ENCODE data around the gene SRP14.
A peak's percentile ranks its signal among the peaks of the same experiment; 100 is the strongest.
"Not testable (repeated sequence)": the region's sequence is repeated elsewhere in the genome, so short reads cannot be mapped to it uniquely, and the experiment has no call there.

SRP14 gene

DNA sequence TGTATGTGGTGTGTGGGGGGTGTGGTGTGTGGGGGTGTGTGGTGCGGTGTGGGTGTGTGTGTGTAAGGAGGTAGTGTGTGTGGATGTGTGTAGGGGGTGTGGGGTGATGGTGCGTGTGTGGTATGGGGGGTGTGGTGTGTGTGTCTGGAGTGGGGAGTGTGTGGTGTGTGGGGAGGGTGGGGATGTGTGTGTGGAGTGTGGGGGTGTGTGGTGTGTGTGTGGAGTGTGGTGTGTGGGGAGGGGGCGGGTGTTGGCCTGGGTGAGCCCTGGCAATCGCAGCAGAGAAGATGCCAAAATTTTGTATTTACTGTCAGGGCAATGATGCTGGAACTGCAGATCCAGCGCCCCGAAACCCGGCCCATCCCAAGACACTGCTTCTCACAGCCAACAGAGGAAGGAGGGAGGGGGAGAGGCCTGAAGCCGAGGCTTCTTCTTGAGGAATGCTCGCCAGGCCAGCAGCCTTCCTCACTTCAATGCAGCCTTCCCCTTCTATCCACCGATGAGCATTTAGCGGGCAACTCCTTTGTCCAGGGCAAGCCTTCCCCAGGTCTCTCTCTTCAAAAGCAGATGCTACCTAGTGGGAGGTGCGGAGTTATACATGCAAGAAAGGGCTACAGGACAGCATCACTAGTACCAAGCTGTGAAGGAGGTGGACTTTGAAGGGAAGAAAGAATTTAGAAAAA is 11.9 kb upstream of the SRP14 start:
- DNase-seq (ENCODE audit: low read depth in 2 of 2) = no peak

DNA sequence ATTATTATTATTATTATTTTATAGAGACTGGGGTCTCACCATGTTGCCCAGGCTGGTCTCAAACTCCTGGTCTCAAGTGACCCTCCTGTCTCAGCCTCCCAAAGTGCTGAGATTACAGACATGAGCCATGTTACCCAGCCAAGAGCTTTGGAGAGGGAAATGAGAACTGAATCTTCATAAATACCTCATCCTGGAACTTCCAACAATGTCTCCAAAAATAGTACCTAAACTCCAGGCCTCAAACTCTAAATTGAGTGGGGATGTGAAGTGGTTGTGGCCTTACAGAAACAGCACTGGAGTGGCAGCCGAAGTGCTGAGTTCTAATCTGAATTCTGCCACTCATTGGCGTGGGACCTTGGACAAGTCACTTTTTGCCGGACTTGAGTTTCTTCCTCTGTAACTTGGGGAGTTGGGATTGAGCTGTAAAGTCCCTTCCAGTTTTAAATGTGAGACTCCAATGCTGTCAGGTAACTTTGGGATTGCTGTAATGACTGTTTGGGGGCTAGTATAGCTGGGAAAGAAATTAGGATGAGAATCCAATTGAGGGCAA is 10.0 kb upstream of the SRP14 start:
- DNase-seq (ENCODE audit: low read depth in 2 of 2) = no peak

DNA sequence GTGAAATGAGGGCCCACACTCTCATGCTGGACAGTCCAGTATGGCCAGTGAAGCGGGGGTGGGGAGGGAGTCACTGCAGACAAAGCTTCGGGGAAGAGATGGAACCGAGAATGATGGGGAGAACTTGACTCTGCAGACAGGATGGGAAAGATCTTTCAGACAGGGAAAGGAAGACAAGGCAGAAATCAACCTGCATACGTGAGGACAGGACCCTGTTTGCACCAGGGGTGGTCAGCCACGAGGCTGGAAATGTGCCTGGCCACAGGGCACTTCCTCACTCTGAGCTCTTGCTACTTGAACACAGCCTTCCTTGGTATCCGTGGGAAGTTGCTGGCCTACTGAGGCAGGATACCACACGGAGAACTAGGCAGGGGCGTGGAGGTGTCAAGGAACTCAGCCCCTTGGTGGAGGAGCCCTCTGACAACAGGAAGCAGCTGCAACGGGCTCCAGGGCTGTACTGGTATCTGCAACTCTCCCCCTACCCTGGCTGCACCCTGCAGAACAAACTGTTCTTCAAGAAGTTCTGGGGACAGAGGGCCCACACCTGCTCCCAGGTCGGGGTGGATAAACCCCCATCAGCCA is 9.3 kb upstream of the SRP14 start:
- DNase-seq (ENCODE audit: low read depth in 2 of 2) = no peak

DNA sequence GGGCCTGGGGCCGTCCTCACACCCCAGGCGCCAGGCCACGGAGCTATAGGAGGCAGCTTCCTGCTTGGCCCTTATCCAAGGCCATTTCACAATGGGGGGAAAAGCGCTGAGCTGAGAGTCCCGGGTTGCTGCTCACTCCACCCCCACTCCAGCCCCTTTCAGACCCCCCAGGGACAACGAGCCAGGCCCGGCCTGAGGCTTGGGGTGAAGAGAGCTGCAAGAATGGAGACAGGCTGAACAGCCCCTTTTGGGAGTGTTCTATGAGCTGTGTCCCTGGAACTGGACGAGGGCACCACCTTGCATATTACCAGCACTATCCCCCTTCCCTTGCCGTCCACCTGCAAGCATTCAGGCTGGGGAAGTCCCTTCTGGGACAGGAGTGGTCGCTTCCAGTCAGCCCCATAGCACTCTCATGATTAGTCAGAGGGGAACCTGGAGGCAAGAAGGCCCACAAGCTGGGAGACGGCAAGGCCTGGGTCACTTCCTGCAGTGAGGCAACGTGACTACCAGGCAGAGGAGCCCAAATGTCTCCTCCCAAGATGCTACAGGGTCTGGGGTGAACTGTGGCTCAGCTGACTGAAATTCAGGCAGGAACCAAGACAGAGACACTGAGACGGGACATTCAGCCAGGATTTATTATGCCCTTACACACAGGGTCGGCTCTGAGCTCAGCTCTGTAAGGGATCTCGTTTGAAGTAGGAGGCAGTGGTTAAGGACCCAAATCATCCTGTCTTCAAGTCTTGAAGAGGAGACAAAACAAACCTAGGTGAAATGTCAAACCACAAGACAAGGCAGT is 8.6 kb upstream of the SRP14 start:
- DNase-seq (ENCODE audit: low read depth in 2 of 2) = peak; percentile 71

DNA sequence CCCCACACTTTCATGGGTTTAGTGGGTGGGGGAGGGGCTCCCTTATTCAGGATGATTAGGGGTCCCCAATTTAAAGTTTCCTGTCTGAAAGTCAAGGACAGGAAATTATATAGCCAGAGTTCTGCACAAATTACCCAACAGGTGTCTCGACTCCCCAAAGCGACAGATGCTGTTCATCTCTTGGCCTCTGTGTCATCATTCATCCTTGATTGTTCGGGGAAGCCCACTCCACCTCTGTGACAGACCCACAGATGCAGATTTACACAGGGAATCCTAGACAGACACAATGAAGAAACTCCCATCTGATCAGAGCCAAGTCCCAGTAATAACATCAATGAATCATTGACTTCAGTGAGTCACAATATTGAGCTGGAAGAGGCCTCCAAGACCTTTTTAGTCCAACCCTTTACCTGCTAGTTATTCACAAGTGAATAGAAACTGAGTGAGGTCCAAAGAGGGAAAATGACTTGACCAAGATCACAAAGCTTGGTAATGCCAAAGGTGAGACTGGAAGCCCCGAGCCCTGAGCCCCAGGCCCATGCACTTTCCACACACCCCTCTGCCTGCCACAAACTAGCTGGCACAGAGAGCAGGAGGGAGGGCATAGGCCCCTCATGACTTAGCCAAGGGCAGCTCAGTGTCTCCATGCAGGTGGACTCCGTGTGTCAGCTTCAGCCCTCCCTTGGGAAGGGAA is 7.9 kb upstream of the SRP14 start:
- no peak for DNase-seq (ENCODE audit: low read depth in 2 of 2)

DNA sequence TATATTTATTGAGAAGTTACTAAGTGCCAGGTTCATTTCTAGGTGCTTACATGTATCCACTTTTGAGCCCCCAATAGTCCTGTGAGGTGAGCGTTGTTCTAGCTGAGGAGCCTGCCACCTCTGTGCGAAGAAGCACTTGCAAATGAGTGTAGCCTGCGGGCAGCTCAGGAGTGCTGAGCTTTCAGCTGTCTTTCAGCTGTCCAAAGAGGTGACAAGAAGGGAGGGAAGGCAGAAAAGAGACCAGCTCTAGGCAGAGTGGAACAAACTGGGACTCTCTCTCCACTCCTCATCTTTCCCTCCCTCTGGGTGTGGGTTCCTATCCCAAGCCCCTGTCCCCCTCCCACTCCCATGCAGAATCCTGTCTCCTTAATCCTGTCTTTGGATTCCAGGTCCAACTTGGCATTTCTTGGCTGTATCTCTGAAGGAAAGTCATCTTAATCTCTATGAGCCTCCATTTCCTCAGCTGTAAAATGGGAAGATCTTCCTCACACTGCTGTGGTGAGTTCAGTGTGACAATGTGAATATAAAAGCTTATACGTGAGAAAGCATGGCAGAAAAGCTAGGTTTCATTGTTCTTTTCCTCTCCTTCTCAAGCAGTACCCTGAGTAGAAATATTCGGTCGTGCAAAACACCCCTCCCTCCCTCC is 6.7 kb upstream of the SRP14 start:
- DNase-seq (ENCODE audit: low read depth in 2 of 2) = no peak

DNA sequence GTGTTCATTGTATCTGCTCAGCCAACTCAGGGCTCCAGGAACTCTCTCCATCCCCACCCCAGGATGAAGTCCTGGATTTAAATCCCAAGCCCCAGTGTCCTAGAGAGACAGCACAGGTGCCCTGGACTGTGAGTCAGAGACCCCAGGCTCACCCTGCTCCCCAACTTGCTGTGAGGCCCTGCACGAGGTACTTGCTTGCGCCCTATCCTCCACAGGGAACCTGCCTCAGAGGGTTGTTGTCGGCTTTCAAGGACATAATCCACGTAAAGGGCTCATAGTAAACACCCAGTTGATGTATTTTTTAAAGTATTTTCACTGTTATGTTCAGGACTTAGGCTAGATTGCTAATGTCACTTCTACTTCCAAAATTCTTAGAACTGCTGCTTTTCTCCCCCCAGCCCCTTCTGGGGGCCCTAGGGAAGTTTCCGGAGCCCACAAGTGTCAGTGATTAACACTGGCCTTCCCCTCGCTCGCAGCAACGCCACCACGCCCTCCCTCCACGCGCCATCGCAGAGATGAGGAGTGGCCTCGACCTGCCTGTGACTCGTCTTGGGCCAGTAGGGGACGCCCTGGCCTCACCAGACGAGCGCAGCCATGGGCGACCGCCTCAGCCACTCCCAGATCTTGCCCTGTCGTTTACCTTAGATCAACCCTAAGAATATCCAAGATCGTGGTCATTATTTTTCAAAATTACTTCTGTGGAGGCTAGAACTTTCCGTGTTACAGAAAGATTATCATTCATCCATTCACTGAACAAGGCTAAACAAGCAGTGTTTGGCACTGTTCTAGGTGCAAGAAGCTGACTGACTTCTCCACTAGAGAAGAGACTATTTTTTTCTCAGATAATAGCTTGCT is 6.0 kb upstream of the SRP14 start:
- DNase-seq (ENCODE audit: low read depth in 2 of 2) = peak; percentile 86

DNA sequence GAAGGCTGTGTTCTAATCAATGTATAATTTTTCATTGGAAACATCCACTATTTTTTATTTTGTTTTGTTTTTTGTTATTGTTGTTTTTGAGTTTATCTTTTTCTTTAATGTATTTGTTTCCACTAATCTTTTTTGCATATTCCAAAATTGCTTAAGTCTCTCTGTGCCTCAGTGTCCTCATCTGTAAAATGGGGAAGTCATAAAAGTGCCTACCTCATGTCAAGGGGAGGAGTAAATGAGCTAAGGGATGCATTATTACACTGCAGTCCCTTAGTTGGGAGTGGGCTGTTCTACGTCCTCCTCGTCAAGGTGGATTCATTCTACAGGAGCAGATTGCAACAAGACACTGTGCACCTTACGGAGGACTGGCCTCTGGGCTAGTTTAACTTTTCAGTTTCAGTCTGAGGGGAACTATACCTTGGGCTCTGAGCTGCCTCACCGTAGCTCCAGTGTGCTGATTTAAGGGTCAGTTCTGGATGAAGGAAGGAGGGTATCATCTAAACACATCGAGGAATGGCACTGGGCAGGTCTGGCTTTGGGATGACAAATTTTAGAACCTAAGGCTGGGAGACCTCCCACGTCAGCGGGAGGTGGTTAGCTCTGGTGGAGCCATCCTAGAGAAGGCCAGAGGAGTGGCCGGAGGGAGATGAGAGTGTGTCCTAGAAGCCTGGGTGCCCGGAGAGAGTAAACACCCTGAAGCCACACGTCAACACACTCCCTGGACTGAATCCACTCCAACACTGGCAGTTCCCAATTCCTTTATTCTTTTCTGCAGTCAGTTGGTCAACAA is 5.1 kb upstream of the SRP14 start:
- no peak for DNase-seq (ENCODE audit: low read depth in 2 of 2)

DNA sequence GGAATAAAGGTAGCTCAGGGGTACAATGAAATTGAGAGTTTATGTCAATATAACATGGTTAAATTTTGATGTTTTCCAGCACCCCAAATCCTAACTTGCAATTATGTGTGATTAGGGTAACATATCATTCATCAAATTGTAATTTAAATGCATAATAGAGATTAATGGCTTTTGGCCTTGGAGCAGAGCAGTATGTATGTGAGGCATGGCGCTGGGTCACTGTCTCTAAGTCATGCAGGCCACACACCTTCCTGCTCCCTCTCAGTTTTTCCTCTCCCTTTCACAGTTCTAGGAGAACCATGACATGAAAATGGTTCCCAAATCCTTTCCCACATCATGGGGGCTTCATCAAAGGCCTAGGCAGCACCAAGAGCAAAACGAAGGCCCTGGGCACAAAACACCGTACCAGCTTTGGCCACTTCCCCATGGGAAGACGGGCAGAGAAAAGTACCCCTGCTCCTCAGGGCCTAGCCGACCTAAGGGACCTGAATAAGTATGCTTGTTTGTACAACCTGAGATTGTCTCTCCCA is 3.9 kb upstream of the SRP14 start:
- DNase-seq (ENCODE audit: low read depth in 2 of 2) = no peak

DNA sequence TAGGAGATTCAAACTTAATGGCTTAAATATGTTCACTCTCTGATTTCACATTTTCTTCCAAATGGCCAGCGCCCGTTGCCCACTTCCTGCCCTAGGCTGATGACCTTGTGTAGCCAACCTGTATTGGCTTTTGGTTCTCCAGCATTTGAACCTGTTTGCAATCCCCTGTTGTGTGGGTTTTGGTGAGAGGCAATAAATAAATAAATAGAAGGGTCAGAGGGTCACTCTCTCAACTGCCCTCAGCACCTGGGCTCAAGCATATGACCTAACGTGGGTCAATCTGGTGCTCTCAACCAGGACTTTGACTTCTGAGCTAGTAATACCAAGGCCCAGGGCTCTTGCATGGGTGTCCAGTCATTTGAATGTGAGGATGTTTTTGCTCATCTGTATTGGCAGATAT is 1.8 kb upstream of the SRP14 start:
- DNase-seq (ENCODE audit: low read depth in 2 of 2) = no peak

DNA sequence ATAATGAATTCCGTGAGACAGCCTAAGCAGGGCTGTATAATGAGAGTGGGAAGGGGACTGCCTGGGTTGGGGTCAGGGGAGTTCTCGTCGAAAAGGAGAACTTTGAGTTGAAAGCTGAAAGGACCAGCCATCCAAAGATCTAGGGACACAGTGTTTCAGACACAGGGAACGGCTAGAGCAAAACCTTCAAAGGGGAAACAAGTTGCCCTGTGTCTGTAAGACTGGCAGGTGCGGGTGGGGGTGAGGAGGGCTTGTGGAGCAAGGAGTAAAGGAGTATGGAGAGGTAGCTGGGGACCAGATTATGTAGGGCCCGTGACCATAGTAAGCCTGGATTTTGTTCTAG is 1.3 kb upstream of the SRP14 start:
- no peak for DNase-seq (ENCODE audit: low read depth in 2 of 2)

DNA sequence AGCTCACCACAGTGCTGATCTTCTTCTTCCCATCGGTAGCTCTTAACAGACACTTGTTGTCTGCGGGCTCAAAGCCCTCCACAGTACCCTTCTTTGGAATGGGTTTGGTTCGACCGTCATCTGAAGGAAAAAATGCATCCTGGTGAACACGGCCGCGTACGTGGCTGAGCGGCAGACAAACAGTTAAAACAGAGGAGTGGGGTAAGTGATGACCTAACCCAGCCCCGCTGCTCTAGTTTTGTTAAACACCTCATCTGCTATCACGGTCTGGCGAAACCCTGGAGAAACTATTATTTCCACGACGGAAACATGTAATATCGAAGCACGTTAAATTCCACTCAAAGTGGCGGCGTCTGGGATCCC is 725 bp downstream of the SRP14 start:
- no peak for DNase-seq (ENCODE audit: low read depth in 2 of 2)

DNA sequence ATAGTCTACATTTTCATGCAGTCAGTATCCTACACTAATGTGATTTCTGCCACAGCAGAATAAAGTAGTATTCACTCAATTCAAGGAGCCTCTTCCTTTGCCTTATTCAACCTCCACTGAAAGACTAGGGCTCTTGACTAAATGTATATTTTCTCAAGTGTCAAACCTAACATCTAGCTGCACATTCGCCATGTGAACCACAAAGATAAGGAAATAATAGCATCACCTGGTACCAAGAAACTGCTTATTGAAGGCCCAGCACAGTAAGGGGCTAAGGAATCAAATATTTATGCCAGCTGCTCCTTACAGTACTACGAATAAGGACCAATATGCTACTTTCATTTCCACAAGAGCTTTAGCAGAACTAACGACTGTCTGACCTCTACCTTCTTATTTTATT is 1.3 kb downstream of the SRP14 start:
- DNase-seq (ENCODE audit: low read depth in 2 of 2) = no peak

DNA sequence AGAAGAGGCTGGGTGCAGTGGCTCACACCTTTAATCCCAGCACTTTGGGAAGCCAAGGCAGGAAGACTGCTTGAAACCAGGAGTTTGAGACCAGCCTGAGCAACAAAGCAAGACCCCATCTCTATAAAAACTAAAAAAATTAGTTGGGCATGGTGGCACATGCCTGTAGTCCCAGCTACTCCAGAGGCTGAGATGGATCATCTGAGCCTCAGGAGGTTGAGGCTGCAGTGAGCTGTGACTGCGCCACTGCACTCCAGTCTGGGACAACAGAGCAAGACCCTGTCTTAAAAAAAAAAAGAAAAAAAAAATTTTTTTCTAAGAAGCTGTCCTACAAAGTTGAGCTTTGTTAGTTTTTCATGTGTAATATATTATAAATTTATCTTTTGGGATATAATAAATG is 3.8 kb downstream of the SRP14 start:
- not testable (repeated sequence) for DNase-seq (ENCODE audit: low read depth in 2 of 2)

DNA sequence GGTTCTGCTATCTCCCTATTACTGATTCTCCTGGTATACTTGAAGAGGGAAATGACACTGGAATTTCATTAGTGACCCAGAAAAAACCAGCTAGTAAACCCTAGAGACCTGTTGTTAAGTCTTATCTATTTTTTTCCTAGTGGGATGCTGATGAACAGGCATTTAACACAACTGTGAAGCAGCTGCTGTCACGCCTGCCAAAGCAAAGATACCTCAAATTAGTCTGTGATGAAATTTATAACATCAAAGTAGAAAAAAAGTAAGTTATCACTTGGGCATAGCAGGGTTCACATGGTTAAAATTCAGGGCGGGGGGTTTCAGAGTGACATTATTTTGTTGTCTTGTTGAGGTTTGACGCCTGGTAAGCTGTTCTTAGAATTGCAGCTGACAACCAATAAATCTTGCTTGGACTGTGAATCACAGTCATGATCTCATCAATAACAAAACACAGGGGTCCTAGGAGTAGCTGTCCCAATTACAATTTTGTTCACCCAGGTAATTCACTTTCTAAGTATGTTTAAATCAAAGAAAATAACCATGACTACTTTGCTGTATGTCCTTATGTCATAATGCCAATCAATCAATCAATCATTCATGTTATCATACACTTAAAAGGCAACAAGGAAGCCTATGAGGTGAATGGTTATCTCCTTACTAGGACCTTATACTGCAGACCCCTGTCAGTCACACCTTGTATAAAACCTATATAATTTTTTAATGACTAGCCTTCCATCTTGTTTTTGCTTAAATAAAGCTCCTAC is 4.6 kb downstream of the SRP14 start:
- DNase-seq (ENCODE audit: low read depth in 2 of 2) = no peak

DNA sequence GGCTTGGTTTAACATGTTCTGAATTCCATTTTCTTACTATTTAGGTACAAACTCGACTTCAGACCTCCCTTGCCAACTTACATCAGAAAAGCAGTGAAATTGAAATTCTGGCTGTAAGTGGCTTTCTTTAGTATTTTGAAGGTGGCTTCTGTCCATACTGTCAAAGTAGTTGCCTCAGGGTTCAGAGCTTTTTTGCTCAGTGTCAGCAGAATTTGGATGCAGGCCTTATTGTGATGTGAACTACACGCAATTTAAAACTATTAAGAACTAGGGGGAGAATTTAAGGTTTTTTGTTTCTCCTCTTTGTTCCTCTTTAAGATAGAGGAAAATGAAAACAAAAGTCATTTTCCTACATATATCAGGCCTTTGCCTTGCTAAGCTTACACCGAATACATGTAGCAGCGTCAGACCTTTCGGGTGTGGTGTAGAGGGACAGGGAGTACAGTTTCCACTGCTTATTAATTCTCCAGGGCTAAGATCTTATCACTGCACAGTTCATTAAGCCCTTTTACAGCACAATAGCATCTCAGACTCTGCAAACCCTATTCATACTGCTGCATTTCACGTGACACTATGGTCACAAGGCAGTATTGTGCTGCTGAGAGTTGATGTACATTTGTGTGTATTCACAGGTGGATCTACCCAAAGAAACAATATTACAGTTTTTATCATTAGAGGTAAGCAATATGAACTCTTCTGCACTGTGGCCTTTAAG is 6.7 kb downstream of the SRP14 start:
- DNase-seq (ENCODE audit: low read depth in 2 of 2) = no peak

DNA sequence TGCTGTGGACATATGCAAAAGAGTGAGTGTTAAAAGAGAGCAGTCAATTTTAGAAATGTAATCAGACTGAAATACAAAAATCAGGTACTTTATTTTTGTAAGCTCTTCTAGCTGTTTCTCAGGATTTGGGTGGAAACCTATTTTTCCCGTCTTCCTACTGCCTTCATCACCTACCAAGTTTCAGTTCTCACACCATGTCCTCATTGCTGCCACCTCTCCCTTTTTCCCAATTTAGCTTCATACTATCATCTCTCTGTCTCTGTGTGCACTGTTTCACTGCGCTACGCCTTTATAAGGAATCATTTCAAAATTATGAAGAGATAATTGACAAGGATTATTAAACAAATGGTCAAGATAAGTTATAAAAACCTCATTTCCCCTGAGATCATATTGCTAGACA is 7.7 kb downstream of the SRP14 start:
- no peak for DNase-seq (ENCODE audit: low read depth in 2 of 2)

All from stimulated activated CD8-positive, alpha-beta memory T cell treated with anti-CD3 and anti-CD28 coated beads, Interleukin-15, amount 100 ng/mL, for 48 hours (primary cell).